Esophagus squamous epithelium (tissue), 4 donors: ENCODE data around the gene NHS.

Experiments used
- CTCF ChIP-seq, 6 experiments: fragments of 450-650 bp in 4 of 6; fragments of 200-600 bp in 2 of 6; sonication (generic) in 2 of 6; IDR thresholded peaks; one replicate each; pipeline ENCODE4 v1.5.1; 2016 to 2019; ENCODE audit warnings: antibody characterized with exemption in 6 of 6, mild to moderate bottlenecking in 4 of 6, moderate library complexity in 4 of 6
- POLR2A ChIP-seq, 4 donors: fragments of 450-650 bp; IDR thresholded peaks; one replicate each; pipeline ENCODE4 v1.6.1; 2017; ENCODE audit warnings: antibody characterized with exemption in 4 of 4, mild to moderate bottlenecking in 4 of 4, moderate library complexity in 3 of 4

- TF ChIP-seq CTCF (IDR thresholded peaks at IDR 0.05) (no peak), POLR2A (IDR thresholded peaks at IDR 0.05) (no peak)
Measured at GRCh38 chrX:17637235-17637634, 262.2 kb downstream of the NHS start.
